K562 treated with DMSO at 1 percent for 4 hours (cell line): ENCODE measurements around the gene RNASE7. TPM values are rescaled to one million over a fixed set of nuclear protein-coding genes. Genes with fewer than 3 reads are reported as not detected.

Experiments used
- total RNA-seq: library from RNA; unstranded; fragments of 300-600 nt; gene quantifications from 2 replicates; pipeline ENCODE4 v1.2.3, GENCODE V29; 2022; ENCODE audit not compliant: insufficient read depth

The RNASE7 gene
- not detected in 2 replicates for total RNA-seq

GRCh38 chr14:21041676-21042433, at the start of gene RNASE7:
TSS of gene RNASE7 (plus strand) at chr14:21042362. CDS start at chr14:21042993, 631 bp downstream.

GRCh38 chr14:20998674-20999366, 43.3 kb upstream of the RNASE7 start, which contains the start of gene SLC39A2:
TSS of gene SLC39A2 (plus strand) at chr14:20999293. CDS start at chr14:20999447, 154 bp downstream.

GRCh38 chr14:21024585-21025370, 17.4 kb upstream of the RNASE7 start, which contains the start of gene NDRG2:
TSS of gene NDRG2 (minus strand) at chr14:21025061. CDS start at chr14:21023315, 1,746 bp downstream.

GRCh38 chr14:21029917-21030316, 12.2 kb upstream of the RNASE7 start, which contains the start of gene TPPP2:
TSS of gene TPPP2 (plus strand) at chr14:21030217. CDS start at chr14:21030582, 365 bp downstream.

GRCh38 chr14:21034707-21035106, 7.5 kb upstream of the RNASE7 start, which contains the start of gene RNASE13:
TSS of gene RNASE13 (minus strand) at chr14:21034807. CDS start at chr14:21034288, 519 bp downstream.

GRCh38 chr14:21057803-21058675, 15.9 kb downstream of the RNASE7 start, which contains the start of gene RNASE8:
TSS of gene RNASE8 (plus strand) at chr14:21057822. CDS start at chr14:21057893, 71 bp downstream.

GRCh38 chr14:21070083-21070609, 28.0 kb downstream of the RNASE7 start, which contains the start of gene ARHGEF40:
TSS of gene ARHGEF40 (plus strand) at chr14:21070304. CDS start at chr14:21070397, 93 bp downstream.

Other genes starting within 250 kb of the RNASE7 start
- gene RNASE1, start 239.5 kb upstream of the RNASE7 start, total RNA-seq = 20.2 and 38.3 TPM in 2 replicates
- not detected in 2 replicates for gene RNASE3, start 151.0 kb upstream of the RNASE7 start, total RNA-seq
- gene RNASE2, start 86.9 kb upstream of the RNASE7 start, total RNA-seq = not detected in 2 replicates
- 65.2 and 77.8 TPM in 2 replicates for gene METTL17, start 52.4 kb upstream of the RNASE7 start, total RNA-seq
- not detected in 2 replicates for gene SLC39A2, start 43.1 kb upstream of the RNASE7 start, total RNA-seq
- 81.3 and 141 TPM in 2 replicates for gene NDRG2, start 17.3 kb upstream of the RNASE7 start, total RNA-seq
- gene TPPP2, start 12.1 kb upstream of the RNASE7 start, total RNA-seq = not detected in 2 replicates
- gene RNASE13, start 7.6 kb upstream of the RNASE7 start, total RNA-seq = not detected in 2 replicates
- gene RNASE8, start 15.5 kb downstream of the RNASE7 start, total RNA-seq = not detected in 2 replicates
- 4.5 and 5.3 TPM in 2 replicates for gene ARHGEF40, start 27.9 kb downstream of the RNASE7 start, total RNA-seq
- 17.2 and 24.1 TPM in 2 replicates for gene ZNF219, start 56.3 kb downstream of the RNASE7 start, total RNA-seq
- gene TMEM253, start 58.7 kb downstream of the RNASE7 start, total RNA-seq = not detected in 2 replicates
- not detected in 2 replicates for gene OR5AU1, start 113.7 kb downstream of the RNASE7 start, total RNA-seq
- gene HNRNPC, start 227.1 kb downstream of the RNASE7 start, total RNA-seq = 505 and 565 TPM in 2 replicates
- 0.84 and 1.1 TPM in 2 replicates for gene RPGRIP1, start 237.7 kb downstream of the RNASE7 start, total RNA-seq